BLaER1 treated with 17β-estradiol and CSF1 and Interleukin-3, amounts not matched to agents 10 nM and 100 nM (cell line): ENCODE results near the gene RNF114.

ENCODE experiments used
- H3K27ac ChIP-seq, 11 experiments: shearing (Covaris generic); formaldehyde crosslinking; 2 replicates each; pipeline ENCODE4 v1.8.1; 2022
- H3K27me3 ChIP-seq, 11 experiments: shearing (Covaris generic); formaldehyde crosslinking; 2 replicates each; pipeline ENCODE4 v1.8.1; 2022
- H3K36me3 ChIP-seq, 11 experiments: shearing (Covaris generic); formaldehyde crosslinking; 2 replicates each; pipeline ENCODE4 v1.8.1; 2022
- H3K4me1 ChIP-seq, 10 experiments: shearing (Covaris generic); formaldehyde crosslinking; 2 replicates each; pipeline ENCODE4 v1.8.1; 2022
- H3K4me2 ChIP-seq, 11 experiments: shearing (Covaris generic); formaldehyde crosslinking; 2 replicates each; pipeline ENCODE4 v1.8.1; 2022
- H3K4me3 ChIP-seq, 10 experiments: shearing (Covaris generic); formaldehyde crosslinking; 2 replicates each; pipeline ENCODE4 v1.8.1; 2022
- H3K9ac ChIP-seq, 11 experiments: shearing (Covaris generic); formaldehyde crosslinking; 2 replicates each; pipeline ENCODE4 v1.8.1; 2022
- H3K9me3 ChIP-seq, 11 experiments: shearing (Covaris generic); formaldehyde crosslinking; replicated peaks in 1 of 11; 2 replicates each; pipeline ENCODE4 v1.8.1; 2022
- H4K20me1 ChIP-seq, 11 experiments: shearing (Covaris generic); formaldehyde crosslinking; 2 replicates each; pipeline ENCODE4 v1.8.1; 2022
- Cebpa-rat ChIP-seq, 11 experiments: shearing (Covaris generic); IDR thresholded peaks; 2 replicates each; pipeline ENCODE4 v1.8.1; 2022

RNF114 gene

GRCh38 chr20:49896204-49896603 lies 40.0 kb upstream of the RNF114 start:
- Histone ChIP-seq H3K36me3 (no peaks in the 10 kb centered on the region), H3K4me2 (peak overlapping the region in 7 of 11 experiments; percentile 5 to 50 (median 35); a peak in 10 of 22 replicates), H3K4me1 (peaks cover 24 to 51% (median 44%) of the 10 kb centered on the region in 10 experiments), H3K27ac (peak overlapping the region in 6 of 11 experiments; percentile 5 to 54 (median 40); a peak in 6 of 22 replicates), H3K9me3 (peaks cover 0 to 9% (median 6%) of the 10 kb centered on the region in 11 experiments; a peak in 11 of 22 replicates), H3K4me3 (no peak overlapping the region), H4K20me1 (peaks cover 0 to 5% (median 0%) of the 10 kb centered on the region in 11 experiments; a peak in 2 of 22 replicates), H3K27me3 (no peaks in the 10 kb centered on the region), H3K9ac (no peak overlapping the region)
- peak in 5 of 11 experiments; percentile 13 to 57 (median 45); a peak in 5 of 22 replicates for TF ChIP-seq Cebpa-rat (IDR thresholded peaks at IDR 0.05)

DNA sequence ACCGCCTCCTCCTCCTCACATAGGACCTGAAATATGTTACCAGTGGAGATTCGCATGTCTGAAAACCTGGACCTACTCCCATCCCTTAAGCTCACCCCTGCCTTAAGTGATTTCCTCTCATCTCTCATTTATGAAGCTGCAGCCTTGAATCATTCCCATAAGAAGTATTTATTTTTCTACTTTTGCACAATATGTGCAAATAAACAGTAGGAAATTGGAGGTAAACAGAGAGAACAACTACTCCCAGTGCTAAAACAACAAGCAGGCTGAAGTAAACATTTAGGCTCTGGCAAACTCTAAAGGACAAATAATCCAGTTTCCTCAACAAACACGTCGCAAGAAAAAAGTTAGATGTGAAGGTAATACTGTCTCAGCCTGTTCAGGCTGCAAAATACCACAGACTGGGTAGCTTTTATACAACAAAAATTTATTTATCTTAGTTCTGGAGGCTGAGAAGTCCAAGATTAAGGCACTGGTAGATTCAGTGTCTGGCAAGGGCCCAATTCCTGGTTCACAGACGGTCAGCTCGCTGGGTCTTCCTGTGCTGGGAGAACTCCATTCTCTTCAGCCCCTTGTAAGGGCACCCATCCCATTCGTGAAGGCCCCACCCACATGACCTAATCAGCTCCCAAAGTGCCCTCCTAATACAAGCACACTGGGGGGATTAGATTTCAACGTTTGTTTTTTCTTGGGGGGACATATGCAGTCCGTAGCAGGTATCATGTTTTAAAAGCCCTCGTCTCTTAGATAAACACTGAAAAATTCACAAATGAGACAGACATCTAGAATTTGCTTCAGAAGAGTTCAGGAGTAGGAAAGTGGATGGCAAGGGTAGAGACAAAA lies 36.4 kb upstream of the RNF114 start:
- H3K4me2 ChIP-seq: no peak overlapping the region
- no peak for TF ChIP-seq Cebpa-rat (IDR thresholded peaks at IDR 0.05)
- H3K9ac ChIP-seq: no peak overlapping the region
- no peak overlapping the region for H3K4me3 ChIP-seq
- H3K27ac ChIP-seq: no peak overlapping the region
- no peaks in the 10 kb centered on the region for H3K27me3 ChIP-seq
- peaks cover 0 to 13% (median 7%) of the 10 kb centered on the region in 11 experiments; a peak in 12 of 22 replicates for H4K20me1 ChIP-seq
- peaks cover 0 to 22% (median 12%) of the 10 kb centered on the region in 10 experiments; a peak in 13 of 20 replicates for H3K4me1 ChIP-seq
- H3K36me3 ChIP-seq: peaks cover 16 to 26% (median 20%) of the 10 kb centered on the region in 11 experiments
- peaks cover 0 to 9% (median 6%) of the 10 kb centered on the region in 11 experiments; a peak in 11 of 22 replicates for H3K9me3 ChIP-seq

- Histone ChIP-seq H3K27ac (0 out of 22 replicates have a peak overlapping the region, but pooled peaks of 1 of the 11 experiments have one; percentile 13), H3K4me1 (peaks cover 0 to 11% (median 5%) of the 10 kb centered on the region in 10 experiments; a peak in 10 of 20 replicates), H3K4me3 (no peak overlapping the region), H3K9me3 (peaks cover 0 to 9% (median 6%) of the 10 kb centered on the region in 11 experiments; a peak in 11 of 22 replicates), H3K9ac (no peak overlapping the region), H3K36me3 (peaks cover 34 to 44% (median 38%) of the 10 kb centered on the region in 11 experiments), H3K4me2 (no peak overlapping the region), H3K27me3 (no peaks in the 10 kb centered on the region), H4K20me1 (peaks cover 6 to 32% (median 24%) of the 10 kb centered on the region in 11 experiments; a peak in 15 of 22 replicates)
- TF ChIP-seq Cebpa-rat (IDR thresholded peaks at IDR 0.05): no peak
Observed at GRCh38 chr20:49901588-49901987, 34.6 kb upstream of the RNF114 start.

GRCh38 chr20:49904440-49905214 lies 31.6 kb upstream of the RNF114 start:
- peaks cover 60 to 74% (median 67%) of the 10 kb centered on the region in 11 experiments for H3K36me3 ChIP-seq
- no peak overlapping the region for H3K27ac ChIP-seq
- H3K4me3 ChIP-seq: no peak overlapping the region
- H3K9me3 ChIP-seq: no peaks in the 10 kb centered on the region
- no peak for TF ChIP-seq Cebpa-rat (IDR thresholded peaks at IDR 0.05)
- no peak overlapping the region for H3K4me2 ChIP-seq
- peaks cover 0 to 9% (median 3%) of the 10 kb centered on the region in 10 experiments; a peak in 6 of 20 replicates for H3K4me1 ChIP-seq
- H3K27me3 ChIP-seq: no peaks in the 10 kb centered on the region
- no peak overlapping the region for H3K9ac ChIP-seq
- peaks cover 9 to 62% (median 44%) of the 10 kb centered on the region in 11 experiments; a peak in 20 of 22 replicates for H4K20me1 ChIP-seq

DNA sequence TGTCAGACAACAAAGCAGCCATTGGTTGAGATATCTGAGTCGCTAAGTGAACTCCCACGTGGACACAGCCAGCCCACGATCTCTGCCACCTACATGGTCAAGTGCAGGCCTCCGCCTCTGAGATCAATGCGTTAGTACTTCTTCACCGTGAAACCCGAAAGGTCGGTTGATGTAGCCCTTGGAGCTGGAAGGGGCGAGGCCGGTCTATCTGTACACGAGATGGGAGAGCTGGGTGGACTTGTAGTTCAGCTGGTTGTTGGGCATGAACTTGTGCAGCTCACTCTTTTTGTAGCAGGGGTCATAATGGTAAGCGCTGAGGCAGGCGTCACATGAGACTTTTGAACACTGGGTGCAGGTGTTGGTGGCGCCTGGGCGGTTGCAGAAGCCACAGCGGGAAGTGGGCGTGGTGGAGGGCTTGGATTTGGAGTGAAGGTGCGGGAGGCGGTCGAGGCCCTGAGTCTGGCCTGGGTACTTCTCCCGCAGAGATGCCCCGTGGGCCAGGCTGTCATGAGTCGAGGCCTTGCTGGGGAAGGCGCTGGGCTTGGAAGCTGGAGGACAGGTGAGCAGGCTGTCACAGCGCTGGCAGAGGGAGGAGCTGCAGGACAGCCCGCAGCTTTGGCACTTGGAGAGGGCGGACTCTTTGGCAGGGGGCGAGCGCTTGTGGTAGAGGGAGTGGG lies 30.6 kb upstream of the RNF114 start:
- peaks cover 13 to 71% (median 53%) of the 10 kb centered on the region in 11 experiments; a peak in 21 of 22 replicates for H4K20me1 ChIP-seq
- H3K4me2 ChIP-seq: no peak overlapping the region
- H3K9ac ChIP-seq: no peak overlapping the region
- no peak for TF ChIP-seq Cebpa-rat (IDR thresholded peaks at IDR 0.05)
- H3K27ac ChIP-seq: no peak overlapping the region
- no peaks in the 10 kb centered on the region for H3K9me3 ChIP-seq
- no peak overlapping the region for H3K4me3 ChIP-seq
- H3K36me3 ChIP-seq: peaks cover 69 to 84% (median 76%) of the 10 kb centered on the region in 11 experiments
- peaks cover 0 to 9% (median 3%) of the 10 kb centered on the region in 10 experiments; a peak in 6 of 20 replicates for H3K4me1 ChIP-seq
- no peaks in the 10 kb centered on the region for H3K27me3 ChIP-seq

GRCh38 chr20:49906101-49906604 lies 30.0 kb upstream of the RNF114 start:
- TF ChIP-seq Cebpa-rat (IDR thresholded peaks at IDR 0.05): no peak
- Histone ChIP-seq H3K27me3 (no peaks in the 10 kb centered on the region), H3K9ac (no peak overlapping the region), H3K9me3 (no peaks in the 10 kb centered on the region), H3K4me1 (peaks cover 0 to 6% (median 1%) of the 10 kb centered on the region in 10 experiments; a peak in 5 of 20 replicates), H3K4me2 (no peak overlapping the region), H3K36me3 (peaks cover 75 to 90% (median 81%) of the 10 kb centered on the region in 11 experiments), H3K4me3 (no peak overlapping the region), H3K27ac (no peak overlapping the region), H4K20me1 (peaks cover 19 to 77% (median 59%) of the 10 kb centered on the region in 11 experiments; a peak in 21 of 22 replicates)

- H3K9me3 ChIP-seq: no peaks in the 10 kb centered on the region
- no peak overlapping the region for H3K27ac ChIP-seq
- peaks cover 0 to under 1% (median 0%) of the 10 kb centered on the region in 10 experiments; a peak in 1 of 20 replicates for H3K4me1 ChIP-seq
- H3K36me3 ChIP-seq: peaks cover 75 to 95% (median 81%) of the 10 kb centered on the region in 11 experiments
- H4K20me1 ChIP-seq: peaks cover 22 to 77% (median 64%) of the 10 kb centered on the region in 11 experiments; a peak in 21 of 22 replicates
- no peak for TF ChIP-seq Cebpa-rat (IDR thresholded peaks at IDR 0.05)
- H3K9ac ChIP-seq: no peak overlapping the region
- H3K4me2 ChIP-seq: no peak overlapping the region
- no peaks in the 10 kb centered on the region for H3K27me3 ChIP-seq
- no peak overlapping the region for H3K4me3 ChIP-seq
Observed at GRCh38 chr20:49906615-49907154, 29.5 kb upstream of the RNF114 start.
